ENCODE measurements around the gene SLC24A3. TPM values are rescaled to one million over a fixed set of nuclear protein-coding genes. Genes with fewer than 3 reads are reported as not detected.

SLC24A3 gene
- total RNA-seq, 4 donors from 2014 or later = 1.6 to 38.8 (median 3.7) TPM

GRCh38 chr20:19473922-19474286 is 261.5 kb downstream of the SLC24A3 start:
- no peaks in the 10 kb centered on the region for H3K4me1 ChIP-seq
- TF ChIP-seq, protein P1, sequence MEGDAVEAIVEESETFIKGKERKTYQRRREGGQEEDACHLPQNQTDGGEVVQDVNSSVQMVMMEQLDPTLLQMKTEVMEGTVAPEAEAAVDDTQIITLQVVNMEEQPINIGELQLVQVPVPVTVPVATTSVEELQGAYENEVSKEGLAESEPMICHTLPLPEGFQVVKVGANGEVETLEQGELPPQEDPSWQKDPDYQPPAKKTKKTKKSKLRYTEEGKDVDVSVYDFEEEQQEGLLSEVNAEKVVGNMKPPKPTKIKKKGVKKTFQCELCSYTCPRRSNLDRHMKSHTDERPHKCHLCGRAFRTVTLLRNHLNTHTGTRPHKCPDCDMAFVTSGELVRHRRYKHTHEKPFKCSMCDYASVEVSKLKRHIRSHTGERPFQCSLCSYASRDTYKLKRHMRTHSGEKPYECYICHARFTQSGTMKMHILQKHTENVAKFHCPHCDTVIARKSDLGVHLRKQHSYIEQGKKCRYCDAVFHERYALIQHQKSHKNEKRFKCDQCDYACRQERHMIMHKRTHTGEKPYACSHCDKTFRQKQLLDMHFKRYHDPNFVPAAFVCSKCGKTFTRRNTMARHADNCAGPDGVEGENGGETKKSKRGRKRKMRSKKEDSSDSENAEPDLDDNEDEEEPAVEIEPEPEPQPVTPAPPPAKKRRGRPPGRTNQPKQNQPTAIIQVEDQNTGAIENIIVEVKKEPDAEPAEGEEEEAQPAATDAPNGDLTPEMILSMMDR (IDR thresholded peaks at IDR 0.05) = no peak
- no peak for TF ChIP-seq POLR2A (IDR thresholded peaks at IDR 0.05)
- no peak for DNase-seq
- H3K27me3 ChIP-seq = no peaks in the 10 kb centered on the region
- H3K27ac ChIP-seq = no peak overlapping the region
- no peak overlapping the region for H3K4me3 ChIP-seq
- H3K9me3 ChIP-seq = no peaks in the 10 kb centered on the region
- H3K36me3 ChIP-seq = no peaks in the 10 kb centered on the region

GRCh38 chr20:19478320-19478895 is 266.0 kb downstream of the SLC24A3 start:
- Histone ChIP-seq H3K27me3 (no peaks in the 10 kb centered on the region), H3K4me3 (no peak overlapping the region), H3K4me1 (no peaks in the 10 kb centered on the region), H3K27ac (no peak overlapping the region), H3K36me3 (no peaks in the 10 kb centered on the region), H3K9me3 (no peaks in the 10 kb centered on the region)
- no peak for TF ChIP-seq POLR2A (IDR thresholded peaks at IDR 0.05)
- TF ChIP-seq, protein P1 (IDR thresholded peaks at IDR 0.05) = no peak
- DNase-seq = no peak

DNA sequence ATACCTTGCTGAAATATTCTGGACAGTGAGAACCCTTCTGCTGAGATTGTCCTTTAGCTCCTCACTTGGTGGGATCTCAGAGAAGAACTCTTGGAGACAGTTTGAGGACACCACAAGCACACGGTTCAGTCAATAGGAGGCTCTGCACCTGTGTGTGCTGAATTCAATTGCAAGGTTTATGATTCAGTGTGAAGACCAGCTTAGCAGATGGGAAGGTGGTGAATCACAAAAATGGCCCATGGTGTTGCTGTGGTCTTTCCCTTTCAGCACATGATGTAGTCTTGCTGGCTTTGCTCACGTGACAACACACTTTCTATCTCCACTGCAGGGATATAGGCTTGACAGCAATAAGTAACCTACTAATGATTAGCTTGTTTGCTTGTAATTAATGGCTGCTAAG is 270.3 kb downstream of the SLC24A3 start:
- TF ChIP-seq, protein P1 (IDR thresholded peaks at IDR 0.05) = no peak
- no peak for TF ChIP-seq POLR2A (IDR thresholded peaks at IDR 0.05)
- Histone ChIP-seq H3K27me3 (no peaks in the 10 kb centered on the region), H3K27ac (no peak overlapping the region), H3K36me3 (no peaks in the 10 kb centered on the region), H3K4me3 (no peak overlapping the region), H3K4me1 (no peaks in the 10 kb centered on the region), H3K9me3 (no peaks in the 10 kb centered on the region)
- no peak for DNase-seq

- H3K4me3 ChIP-seq = no peak overlapping the region
- no peaks in the 10 kb centered on the region for H3K4me1 ChIP-seq
- no peak for DNase-seq
- H3K27me3 ChIP-seq = no peaks in the 10 kb centered on the region
- H3K36me3 ChIP-seq = no peaks in the 10 kb centered on the region
- no peaks in the 10 kb centered on the region for H3K9me3 ChIP-seq
- no peak for TF ChIP-seq POLR2A (IDR thresholded peaks at IDR 0.05)
- TF ChIP-seq, protein P1 (IDR thresholded peaks at IDR 0.05) = no peak
- no peak overlapping the region for H3K27ac ChIP-seq
Measured at GRCh38 chr20:19483309-19483708, 270.9 kb downstream of the SLC24A3 start.

GRCh38 chr20:19486446-19486845 is 274.0 kb downstream of the SLC24A3 start:
- no peak for DNase-seq
- H3K27ac ChIP-seq = no peak overlapping the region
- no peaks in the 10 kb centered on the region for H3K9me3 ChIP-seq
- TF ChIP-seq POLR2A (IDR thresholded peaks at IDR 0.05) = no peak
- TF ChIP-seq, protein P1 (IDR thresholded peaks at IDR 0.05) = no peak
- no peaks in the 10 kb centered on the region for H3K4me1 ChIP-seq
- no peak overlapping the region for H3K4me3 ChIP-seq
- H3K36me3 ChIP-seq = no peaks in the 10 kb centered on the region
- no peaks in the 10 kb centered on the region for H3K27me3 ChIP-seq

GRCh38 chr20:19487420-19487819 is 275.0 kb downstream of the SLC24A3 start:
- DNase-seq = no peak
- Histone ChIP-seq H3K36me3 (no peaks in the 10 kb centered on the region), H3K4me3 (no peak overlapping the region), H3K27ac (no peak overlapping the region), H3K4me1 (no peaks in the 10 kb centered on the region), H3K27me3 (no peaks in the 10 kb centered on the region), H3K9me3 (no peaks in the 10 kb centered on the region)
- TF ChIP-seq, protein P1 (IDR thresholded peaks at IDR 0.05) = no peak
- TF ChIP-seq POLR2A (IDR thresholded peaks at IDR 0.05) = no peak
